GM23338 (cell line): ENCODE data around the gene TCN2. TPM values are rescaled to one million over a fixed set of nuclear protein-coding genes. Genes with fewer than 3 reads are reported as not detected.

Source experiments
- ATAC-seq: fragments of 200-7000 bp; cut with Tn5 transposase; 3 replicates; pipeline ENCODE4 v1.9.1; 2020
- DNase-seq: peaks from one replicate; pipeline ENCODE4 v3.0.0-alpha.2; 2015; ENCODE audit warnings: low spot score
- H2AFZ ChIP-seq: fragments of 200-600 bp; sonication (generic); 2 replicates; pipeline ENCODE4 v1.8.0; 2016; ENCODE audit warnings: antibody characterized with exemption, mild to moderate bottlenecking, moderate library complexity
- H3F3A ChIP-seq: fragments of 200-600 bp; sonication (generic); replicated peaks from 2 replicates; pipeline ENCODE4 v1.8.0; 2017; ENCODE audit warnings: antibody characterized with exemption, mixed run types, low read depth
- H3K27ac ChIP-seq: fragments of 200-600 bp; sonication (generic); 2 replicates; pipeline ENCODE4 v1.6.1; 2016; ENCODE audit warnings: low read depth
- H3K27me3 ChIP-seq: fragments of 200-600 bp; sonication (generic); 2 replicates; pipeline ENCODE4 v1.8.0; 2016; ENCODE audit warnings: mild to moderate bottlenecking, mixed run types, moderate library complexity; ENCODE audit not compliant: insufficient read depth
- H3K36me3 ChIP-seq: fragments of 200-600 bp; sonication (generic); 2 replicates; pipeline ENCODE4 v1.8.0; 2016; ENCODE audit warnings: mild to moderate bottlenecking; ENCODE audit not compliant: insufficient read depth
- H3K4me1 ChIP-seq: fragments of 200-600 bp; sonication (generic); 2 replicates; pipeline ENCODE4 v1.8.0; 2016; ENCODE audit warnings: mild to moderate bottlenecking, moderate library complexity; ENCODE audit not compliant: insufficient read depth
- H3K4me2 ChIP-seq: fragments of 200-600 bp; sonication (generic); 2 replicates; pipeline ENCODE4 v1.7.1; 2017; ENCODE audit warnings: mixed run types
- H3K4me3 ChIP-seq: fragments of 200-600 bp; sonication (generic); 2 replicates; pipeline ENCODE4 v1.6.1; 2016; ENCODE audit warnings: mixed run types
- H3K79me2 ChIP-seq: fragments of 200-600 bp; sonication (generic); replicated peaks from 2 replicates; pipeline ENCODE4 v1.8.0; 2017; ENCODE audit warnings: mild to moderate bottlenecking; ENCODE audit not compliant: insufficient read depth
- H3K9me2 ChIP-seq: fragments of 200-600 bp; sonication (generic); 2 replicates; pipeline ENCODE4 v1.8.0; 2017; ENCODE audit not compliant: insufficient read depth
- H4K20me1 ChIP-seq: fragments of 200-600 bp; sonication (generic); replicated peaks from 2 replicates; pipeline ENCODE4 v1.8.0; 2017; ENCODE audit warnings: mild to moderate bottlenecking; ENCODE audit not compliant: insufficient read depth
- H3K27ac Mint-ChIP-seq: 2 replicates; pipeline ENCODE4 v1.8.0; 2020; ENCODE audit warnings: inconsistent platforms, mild to moderate bottlenecking, moderate library complexity, mixed read lengths
- H3K27me3 Mint-ChIP-seq: 3 replicates; pipeline ENCODE4 v1.8.0; 2022; ENCODE audit warnings: low read depth, mild to moderate bottlenecking, moderate library complexity, mixed read lengths, inconsistent platforms; ENCODE audit not compliant: insufficient read depth, poor library complexity
- H3K36me3 Mint-ChIP-seq: 3 replicates; pipeline ENCODE4 v1.8.0; 2021; ENCODE audit warnings: low read depth, mild to moderate bottlenecking, inconsistent platforms, moderate library complexity, mixed read lengths
- H3K4me1 Mint-ChIP-seq: 3 replicates; pipeline ENCODE4 v1.8.0; 2020; ENCODE audit warnings: mild to moderate bottlenecking, inconsistent platforms, mixed read lengths
- H3K4me3 Mint-ChIP-seq: 3 replicates; pipeline ENCODE4 v1.8.0; 2021; ENCODE audit warnings: moderate library complexity, mild to moderate bottlenecking, inconsistent platforms, mixed read lengths
- H3K9me3 Mint-ChIP-seq: 3 replicates; pipeline ENCODE4 v1.8.0; 2020; ENCODE audit warnings: moderate library complexity, mild to moderate bottlenecking, inconsistent platforms, mixed read lengths
- CREB1 ChIP-seq: fragments of 250-450 bp; sonication (Bioruptor Pico); IDR thresholded peaks from 2 replicates; pipeline ENCODE4 v1.5.0; 2020; ENCODE audit warnings: low read depth, mild to moderate bottlenecking, moderate library complexity
- ETS1 ChIP-seq: IDR thresholded peaks from 2 replicates; pipeline ENCODE4 v1.6.1; 2016; ENCODE audit warnings: antibody characterized with exemption
- EZH2phosphoT487 ChIP-seq: fragments of 200-600 bp; sonication (generic); IDR thresholded peaks from one replicate; pipeline ENCODE4 v1.8.1; 2018; ENCODE audit warnings: antibody characterized with exemption; ENCODE audit not compliant: unreplicated experiment
- JUNB ChIP-seq: IDR thresholded peaks from one replicate; pipeline ENCODE4 v1.6.1; 2016; ENCODE audit warnings: antibody characterized with exemption; ENCODE audit not compliant: unreplicated experiment
- NANOG ChIP-seq: IDR thresholded peaks from 2 replicates; pipeline ENCODE4 v1.6.1; 2016; ENCODE audit warnings: antibody characterized with exemption, borderline replicate concordance
- POLR2AphosphoS5 ChIP-seq: IDR thresholded peaks from 2 replicates; pipeline ENCODE4 v1.6.1; 2016; ENCODE audit warnings: antibody characterized with exemption, low read depth
- ZNF114 ChIP-seq: fragments of 250-450 bp; sonication (Bioruptor Pico); IDR thresholded peaks from 2 replicates; pipeline ENCODE4 v1.5.0; 2020; ENCODE audit warnings: mild to moderate bottlenecking, moderate library complexity
- ZNF331 ChIP-seq: fragments of 250-450 bp; sonication (Bioruptor Pico); IDR thresholded peaks from 2 replicates; pipeline ENCODE4 v1.5.0; 2020; ENCODE audit warnings: low read depth, mild to moderate bottlenecking, moderate library complexity
- ZNF462 ChIP-seq: fragments of 250-450 bp; sonication (Bioruptor Pico); IDR thresholded peaks from 2 replicates; pipeline ENCODE4 v1.5.0; 2020; ENCODE audit warnings: mild to moderate bottlenecking, moderate library complexity
- polyA plus RNA-seq: library from polyadenylated mRNA; unstranded; fragments of >200 nt; fragmentation: Nextera tagmentation; extraction: Ambion mirVana; gene quantifications from 2 replicates; pipeline ENCODE4 v1.2.1, GENCODE V29; 2016
- total RNA-seq: library from RNA; depleted of rRNA; stranded (reverse); fragments of >200 nt; shearing (Covaris generic); gene quantifications from 2 replicates; pipeline ENCODE4 v1.2.3, GENCODE V29; 2014
- TF ChIP-seq, protein P1 (sequence below), 2 experiments: fragments of 200-600 bp in 1 of 2; sonication (generic) in 1 of 2; conservative IDR thresholded peaks; 2 replicates each; pipeline versions ENCODE4 v1.5.1 to v1.6.1; 2016 to 2017; ENCODE audit warnings: antibody characterized with exemption in 2 of 2, low read depth in 2 of 2, mild to moderate bottlenecking in 2 of 2, moderate library complexity in 1 of 2

TCN2 gene
- total and polyA plus RNA-seq, 2 experiments from 2014 or later, result 12.9 to 38.1 TPM

- H3F3A ChIP-seq, result peaks cover 10% of the 10 kb centered on the region; the same call in 1 of the 2 replicates
- 0 out of 2 replicates have a peak, but pooled peaks cover 4% of the 10 kb centered on the region for H3K9me2 ChIP-seq
- DNase-seq (no peak), ATAC-seq (no peak)
- Mint-ChIP-seq H3K4me3 (no peak overlapping the region), H3K36me3 (no peaks in the 10 kb centered on the region), H3K27ac (no peak overlapping the region), H3K27me3 (peaks cover 14% of the 10 kb centered on the region), H3K4me1 (peaks cover 13% of the 10 kb centered on the region), H3K9me3 (peaks cover 3% of the 10 kb centered on the region; the same call in 1 of the 3 replicates)
- H3K27me3 ChIP-seq, result peaks cover 21% of the 10 kb centered on the region
- no peaks in the 10 kb centered on the region for H3K79me2 ChIP-seq
- no peaks in the 10 kb centered on the region for H4K20me1 ChIP-seq
- H2AFZ ChIP-seq, result no peak overlapping the region
- TF ChIP-seq ZNF462 (no peak), EZH2phosphoT487 (no peak)
- TF ChIP-seq, protein P1, sequence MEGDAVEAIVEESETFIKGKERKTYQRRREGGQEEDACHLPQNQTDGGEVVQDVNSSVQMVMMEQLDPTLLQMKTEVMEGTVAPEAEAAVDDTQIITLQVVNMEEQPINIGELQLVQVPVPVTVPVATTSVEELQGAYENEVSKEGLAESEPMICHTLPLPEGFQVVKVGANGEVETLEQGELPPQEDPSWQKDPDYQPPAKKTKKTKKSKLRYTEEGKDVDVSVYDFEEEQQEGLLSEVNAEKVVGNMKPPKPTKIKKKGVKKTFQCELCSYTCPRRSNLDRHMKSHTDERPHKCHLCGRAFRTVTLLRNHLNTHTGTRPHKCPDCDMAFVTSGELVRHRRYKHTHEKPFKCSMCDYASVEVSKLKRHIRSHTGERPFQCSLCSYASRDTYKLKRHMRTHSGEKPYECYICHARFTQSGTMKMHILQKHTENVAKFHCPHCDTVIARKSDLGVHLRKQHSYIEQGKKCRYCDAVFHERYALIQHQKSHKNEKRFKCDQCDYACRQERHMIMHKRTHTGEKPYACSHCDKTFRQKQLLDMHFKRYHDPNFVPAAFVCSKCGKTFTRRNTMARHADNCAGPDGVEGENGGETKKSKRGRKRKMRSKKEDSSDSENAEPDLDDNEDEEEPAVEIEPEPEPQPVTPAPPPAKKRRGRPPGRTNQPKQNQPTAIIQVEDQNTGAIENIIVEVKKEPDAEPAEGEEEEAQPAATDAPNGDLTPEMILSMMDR (conservative IDR thresholded peaks at IDR 0.05; ENCODE audit: low read depth in 2 of 2), result no peak
- no peak overlapping the region for H3K4me2 ChIP-seq
- H3K27ac ChIP-seq, result no peak overlapping the region
- peaks cover 16% of the 10 kb centered on the region for H3K4me1 ChIP-seq
- no peak overlapping the region for H3K4me3 ChIP-seq
- no peaks in the 10 kb centered on the region for H3K36me3 ChIP-seq
Observed at GRCh38 chr22:30671071-30671470, 64.1 kb downstream of the TCN2 start.

GRCh38 chr22:30673136-30673535, 66.2 kb downstream of the TCN2 start:
- no peaks in the 10 kb centered on the region for H3K79me2 ChIP-seq
- H3K4me2 ChIP-seq, result no peak overlapping the region
- ATAC-seq (no peak), DNase-seq (no peak)
- peaks cover 7% of the 10 kb centered on the region for H3K4me1 Mint-ChIP-seq
- H3K4me3 Mint-ChIP-seq, result no peak overlapping the region
- H3K36me3 ChIP-seq, result no peaks in the 10 kb centered on the region
- no peaks in the 10 kb centered on the region for H3F3A ChIP-seq
- 0 out of 2 replicates have a peak, but pooled peaks cover 4% of the 10 kb centered on the region for H3K9me2 ChIP-seq
- H3K27me3 Mint-ChIP-seq, result peaks cover 13% of the 10 kb centered on the region
- no peak overlapping the region for H3K27ac Mint-ChIP-seq
- H3K27me3 ChIP-seq, result peaks cover 16% of the 10 kb centered on the region
- no peak overlapping the region for H3K4me3 ChIP-seq
- no peaks in the 10 kb centered on the region for H3K36me3 Mint-ChIP-seq
- no peaks in the 10 kb centered on the region for H4K20me1 ChIP-seq
- no peak overlapping the region for H2AFZ ChIP-seq
- H3K4me1 ChIP-seq, result peaks cover 7% of the 10 kb centered on the region
- peaks cover 3% of the 10 kb centered on the region; the same call in 1 of the 3 replicates for H3K9me3 Mint-ChIP-seq
- no peak overlapping the region for H3K27ac ChIP-seq
- TF ChIP-seq JUNB (no peak), ZNF114 (CRISPR knock-in tag) (no peak), CREB1 (CRISPR knock-in tag) (no peak), NANOG (no peak), ZNF331 (CRISPR knock-in tag) (no peak), ETS1 (no peak), POLR2AphosphoS5 (no peak)
- TF ChIP-seq, protein P1 (conservative IDR thresholded peaks at IDR 0.05; ENCODE audit: low read depth in 2 of 2), result no peak
